HEK293 (cell line): ENCODE measurements around the gene WAC.

Source experiments
- CTCF ChIA-PET: fragments of 350-600 bp; formaldehyde crosslinking; extraction: SDS; loops from one replicate; lab custom pipeline; 2021; ENCODE audit warnings: antibody characterized with exemption; lab: Yijun Ruan, JAX
- POLR2A ChIA-PET: fragments of 300-600 bp; formaldehyde crosslinking; extraction: SDS; loops from one replicate; lab custom pipeline; 2020; ENCODE audit warnings: antibody characterized with exemption, inconsistent platforms; lab: Yijun Ruan, JAX
- H3K27ac ChIP-seq: fragments of 200-500 bp; sonication (Bioruptor generic); 2 replicates; pipeline ENCODE4 v1.5.1; 2014; ENCODE audit warnings: low read depth, low read length, control low read depth, inconsistent platforms; ENCODE audit errors: extremely low read depth
- H3K36me3 ChIP-seq, 2 experiments: fragments of 200-500 bp in 1 of 2; sonication (Bioruptor generic) in 1 of 2; 1 replicate in 1 of 2; 2 replicates in 1 of 2; pipeline ENCODE4 v1.5.1; 2014 to 2017; ENCODE audit warnings: inconsistent platforms in 2 of 2, low read length in 2 of 2; ENCODE audit not compliant: control insufficient read depth in 2 of 2, insufficient read depth in 1 of 2
- H3K4me1 ChIP-seq: fragments of 200-500 bp; sonication (Bioruptor generic); 2 replicates; pipeline ENCODE4 v1.5.1; 2014; ENCODE audit warnings: mild to moderate bottlenecking, low read length, inconsistent platforms; ENCODE audit not compliant: control insufficient read depth, insufficient read depth
- H3K4me3 ChIP-seq: 2 replicates; pipeline ENCODE4 v1.5.1; 2011; ENCODE audit warnings: low read depth, mild to moderate bottlenecking, control low read depth, low read length, moderate library complexity
- H3K9me3 ChIP-seq: fragments of 200-500 bp; sonication (Bioruptor generic); 2 replicates; pipeline ENCODE4 v1.5.1; 2014; ENCODE audit warnings: low read depth, low read length, inconsistent platforms; ENCODE audit not compliant: control insufficient read depth, insufficient read depth
- ZBTB7A ChIP-seq: fragments of 450-650 bp; formaldehyde crosslinking; IDR thresholded peaks from 2 replicates; pipeline ENCODE4 v1.5.1; 2016; ENCODE audit warnings: low read depth, missing biosample characterization, missing genetic modification characterization
- ZBTB8A ChIP-seq: fragments of 450-650 bp; formaldehyde crosslinking; IDR thresholded peaks from 2 replicates; pipeline ENCODE4 v1.5.1; 2016; ENCODE audit warnings: missing biosample characterization, missing genetic modification characterization
- ZNF121 ChIP-seq: fragments of 450-650 bp; formaldehyde crosslinking; IDR thresholded peaks from 2 replicates; pipeline ENCODE4 v1.5.1; 2016; ENCODE audit warnings: missing biosample characterization, missing genetic modification characterization
- ZNF155 ChIP-seq: fragments of 450-650 bp; formaldehyde crosslinking; IDR thresholded peaks from 2 replicates; pipeline ENCODE4 v1.5.1; 2016; ENCODE audit warnings: missing biosample characterization, missing genetic modification characterization
- ZNF248 ChIP-seq: fragments of 450-650 bp; formaldehyde crosslinking; IDR thresholded peaks from 2 replicates; pipeline ENCODE4 v1.5.1; 2017; ENCODE audit warnings: missing biosample characterization, missing genetic modification characterization
- ZNF292 ChIP-seq: fragments of 450-650 bp; formaldehyde crosslinking; IDR thresholded peaks from 2 replicates; pipeline ENCODE4 v1.5.1; 2016; ENCODE audit warnings: low read depth, missing biosample characterization, missing genetic modification characterization, borderline replicate concordance
- ZNF354C ChIP-seq: fragments of 450-650 bp; formaldehyde crosslinking; IDR thresholded peaks from 2 replicates; pipeline ENCODE4 v1.5.1; 2016; ENCODE audit warnings: missing biosample characterization, missing genetic modification characterization, low read depth, borderline replicate concordance
- ZNF366 ChIP-seq: fragments of 450-650 bp; formaldehyde crosslinking; conservative IDR thresholded peaks from 2 replicates; pipeline ENCODE4 v1.5.1; 2016; ENCODE audit warnings: missing biosample characterization, missing genetic modification characterization
- ZNF654 ChIP-seq: fragments of 450-650 bp; formaldehyde crosslinking; IDR thresholded peaks from 2 replicates; pipeline ENCODE4 v1.5.1; 2016; ENCODE audit warnings: low read depth, missing biosample characterization, missing genetic modification characterization
- ZNF660 ChIP-seq: fragments of 450-650 bp; IDR thresholded peaks from 2 replicates; pipeline ENCODE4 v1.5.1; 2018; ENCODE audit warnings: missing biosample characterization, mild to moderate bottlenecking, missing genetic modification characterization
- TF ChIP-seq, protein P1 (sequence below): fragments of 450-650 bp; formaldehyde crosslinking; IDR thresholded peaks from 2 replicates; pipeline ENCODE4 v1.5.1; 2017; ENCODE audit warnings: missing biosample characterization, missing genetic modification characterization
- TF ChIP-seq, protein P2 (sequence below): fragments of 450-650 bp; formaldehyde crosslinking; IDR thresholded peaks from 2 replicates; pipeline ENCODE4 v1.5.1; 2016; ENCODE audit warnings: missing biosample characterization, missing genetic modification characterization
- TF ChIP-seq, protein P3 (sequence below): fragments of 450-650 bp; formaldehyde crosslinking; IDR thresholded peaks from 2 replicates; pipeline ENCODE4 v1.5.1; 2016; ENCODE audit warnings: missing biosample characterization, missing genetic modification characterization

Gene WAC

DNA sequence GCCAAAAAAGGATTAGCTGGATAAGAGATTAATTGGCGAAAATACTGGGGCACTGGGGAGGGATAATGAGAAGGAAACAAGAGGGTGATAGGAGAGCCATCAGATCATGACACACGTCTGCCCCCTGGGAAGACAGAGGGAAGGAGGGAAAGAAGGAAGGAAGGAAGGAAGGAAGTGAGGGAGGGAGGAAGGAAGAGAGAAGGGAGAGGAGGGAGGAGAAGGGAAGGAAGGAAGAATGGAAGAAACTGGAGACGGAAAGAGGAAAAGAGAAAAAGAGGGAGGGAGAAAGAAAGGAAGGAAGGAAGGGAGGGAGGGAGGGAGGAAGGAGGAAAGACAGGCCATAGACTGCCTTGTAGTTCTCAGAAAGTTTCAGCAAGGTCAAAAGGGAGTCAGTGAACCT, 37.8 kb upstream of the WAC start:
- ChIA-PET POLR2A (no interaction called here), CTCF (no interaction called here)
- Histone ChIP-seq H3K9me3 (no peaks in the 10 kb centered on the region), H3K36me3 (no peaks in the 10 kb centered on the region), H3K27ac (no peak overlapping the region), H3K4me3 (no peak overlapping the region), H3K4me1 (no peaks in the 10 kb centered on the region)
- TF ChIP-seq ZNF654 (tag by site-specific recombination), result no peak
- TF ChIP-seq ZNF366 (tag by site-specific recombination), result peak; percentile 83

DNA sequence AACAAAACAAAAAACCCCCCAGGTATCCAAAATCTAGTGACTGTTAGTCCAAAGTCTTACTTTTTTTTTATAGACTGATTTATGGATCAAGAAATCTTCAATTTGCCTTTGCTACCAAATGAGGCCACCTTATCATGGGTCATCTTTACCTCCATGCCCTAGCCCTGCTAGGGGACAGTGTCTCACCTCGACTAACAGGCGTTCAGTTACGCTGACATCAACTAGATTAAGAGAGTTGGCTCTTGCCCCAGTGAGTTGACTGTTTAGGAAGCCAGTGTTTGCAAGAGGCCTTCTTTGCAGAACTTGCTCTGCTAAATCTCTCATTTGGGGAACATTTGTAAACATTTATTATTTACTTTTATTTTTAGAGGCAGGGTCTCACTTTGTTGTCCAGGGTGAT, 36.9 kb upstream of the WAC start:
- ChIA-PET CTCF (no interaction called here), POLR2A (no interaction called here)
- Histone ChIP-seq H3K4me1 (no peaks in the 10 kb centered on the region), H3K9me3 (no peaks in the 10 kb centered on the region), H3K27ac (no peak overlapping the region), H3K36me3 (no peaks in the 10 kb centered on the region), H3K4me3 (no peak overlapping the region)
- TF ChIP-seq, protein P1, sequence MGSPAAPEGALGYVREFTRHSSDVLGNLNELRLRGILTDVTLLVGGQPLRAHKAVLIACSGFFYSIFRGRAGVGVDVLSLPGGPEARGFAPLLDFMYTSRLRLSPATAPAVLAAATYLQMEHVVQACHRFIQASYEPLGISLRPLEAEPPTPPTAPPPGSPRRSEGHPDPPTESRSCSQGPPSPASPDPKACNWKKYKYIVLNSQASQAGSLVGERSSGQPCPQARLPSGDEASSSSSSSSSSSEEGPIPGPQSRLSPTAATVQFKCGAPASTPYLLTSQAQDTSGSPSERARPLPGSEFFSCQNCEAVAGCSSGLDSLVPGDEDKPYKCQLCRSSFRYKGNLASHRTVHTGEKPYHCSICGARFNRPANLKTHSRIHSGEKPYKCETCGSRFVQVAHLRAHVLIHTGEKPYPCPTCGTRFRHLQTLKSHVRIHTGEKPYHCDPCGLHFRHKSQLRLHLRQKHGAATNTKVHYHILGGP (tag by site-specific recombination), result no peak
- TF ChIP-seq ZNF121 (tag by site-specific recombination) (no peak), ZNF248 (tag by site-specific recombination) (no peak), ZNF354C (tag by site-specific recombination) (no peak), ZBTB7A (tag by site-specific recombination) (no peak), ZNF155 (tag by site-specific recombination) (no peak), ZNF660 (tag by site-specific recombination) (no peak), ZNF292 (tag by site-specific recombination) (no peak)
- TF ChIP-seq, protein P2, sequence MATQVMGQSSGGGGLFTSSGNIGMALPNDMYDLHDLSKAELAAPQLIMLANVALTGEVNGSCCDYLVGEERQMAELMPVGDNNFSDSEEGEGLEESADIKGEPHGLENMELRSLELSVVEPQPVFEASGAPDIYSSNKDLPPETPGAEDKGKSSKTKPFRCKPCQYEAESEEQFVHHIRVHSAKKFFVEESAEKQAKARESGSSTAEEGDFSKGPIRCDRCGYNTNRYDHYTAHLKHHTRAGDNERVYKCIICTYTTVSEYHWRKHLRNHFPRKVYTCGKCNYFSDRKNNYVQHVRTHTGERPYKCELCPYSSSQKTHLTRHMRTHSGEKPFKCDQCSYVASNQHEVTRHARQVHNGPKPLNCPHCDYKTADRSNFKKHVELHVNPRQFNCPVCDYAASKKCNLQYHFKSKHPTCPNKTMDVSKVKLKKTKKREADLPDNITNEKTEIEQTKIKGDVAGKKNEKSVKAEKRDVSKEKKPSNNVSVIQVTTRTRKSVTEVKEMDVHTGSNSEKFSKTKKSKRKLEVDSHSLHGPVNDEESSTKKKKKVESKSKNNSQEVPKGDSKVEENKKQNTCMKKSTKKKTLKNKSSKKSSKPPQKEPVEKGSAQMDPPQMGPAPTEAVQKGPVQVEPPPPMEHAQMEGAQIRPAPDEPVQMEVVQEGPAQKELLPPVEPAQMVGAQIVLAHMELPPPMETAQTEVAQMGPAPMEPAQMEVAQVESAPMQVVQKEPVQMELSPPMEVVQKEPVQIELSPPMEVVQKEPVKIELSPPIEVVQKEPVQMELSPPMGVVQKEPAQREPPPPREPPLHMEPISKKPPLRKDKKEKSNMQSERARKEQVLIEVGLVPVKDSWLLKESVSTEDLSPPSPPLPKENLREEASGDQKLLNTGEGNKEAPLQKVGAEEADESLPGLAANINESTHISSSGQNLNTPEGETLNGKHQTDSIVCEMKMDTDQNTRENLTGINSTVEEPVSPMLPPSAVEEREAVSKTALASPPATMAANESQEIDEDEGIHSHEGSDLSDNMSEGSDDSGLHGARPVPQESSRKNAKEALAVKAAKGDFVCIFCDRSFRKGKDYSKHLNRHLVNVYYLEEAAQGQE (tag by site-specific recombination), result no peak

DNA sequence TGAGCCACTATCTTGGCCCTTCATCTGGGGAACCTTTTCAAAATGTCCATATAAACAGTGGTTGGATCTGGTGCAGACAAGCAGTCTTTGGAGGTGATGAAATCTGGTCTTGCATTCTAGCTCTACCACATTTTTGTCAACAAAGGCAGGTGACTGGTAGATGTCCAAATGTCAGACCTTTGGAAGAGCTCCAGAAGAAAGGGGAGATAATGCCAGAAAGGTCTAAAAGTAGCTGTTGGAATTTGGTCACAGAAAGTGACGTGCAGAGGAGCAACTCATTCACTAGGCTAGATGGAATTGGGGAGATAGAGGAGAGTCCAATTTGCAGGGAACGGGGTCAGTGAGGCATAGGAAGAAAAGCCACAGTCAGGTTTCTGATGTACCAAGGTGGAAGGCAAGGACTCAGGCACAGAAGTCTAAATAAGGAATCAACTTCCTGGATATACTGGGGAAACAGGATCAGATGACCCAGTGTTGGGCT, 36.4 kb upstream of the WAC start:
- ChIA-PET CTCF (no interaction called here), POLR2A (no interaction called here)
- no peak overlapping the region for H3K4me3 ChIP-seq
- H3K36me3 ChIP-seq, result no peaks in the 10 kb centered on the region
- TF ChIP-seq, protein P3, sequence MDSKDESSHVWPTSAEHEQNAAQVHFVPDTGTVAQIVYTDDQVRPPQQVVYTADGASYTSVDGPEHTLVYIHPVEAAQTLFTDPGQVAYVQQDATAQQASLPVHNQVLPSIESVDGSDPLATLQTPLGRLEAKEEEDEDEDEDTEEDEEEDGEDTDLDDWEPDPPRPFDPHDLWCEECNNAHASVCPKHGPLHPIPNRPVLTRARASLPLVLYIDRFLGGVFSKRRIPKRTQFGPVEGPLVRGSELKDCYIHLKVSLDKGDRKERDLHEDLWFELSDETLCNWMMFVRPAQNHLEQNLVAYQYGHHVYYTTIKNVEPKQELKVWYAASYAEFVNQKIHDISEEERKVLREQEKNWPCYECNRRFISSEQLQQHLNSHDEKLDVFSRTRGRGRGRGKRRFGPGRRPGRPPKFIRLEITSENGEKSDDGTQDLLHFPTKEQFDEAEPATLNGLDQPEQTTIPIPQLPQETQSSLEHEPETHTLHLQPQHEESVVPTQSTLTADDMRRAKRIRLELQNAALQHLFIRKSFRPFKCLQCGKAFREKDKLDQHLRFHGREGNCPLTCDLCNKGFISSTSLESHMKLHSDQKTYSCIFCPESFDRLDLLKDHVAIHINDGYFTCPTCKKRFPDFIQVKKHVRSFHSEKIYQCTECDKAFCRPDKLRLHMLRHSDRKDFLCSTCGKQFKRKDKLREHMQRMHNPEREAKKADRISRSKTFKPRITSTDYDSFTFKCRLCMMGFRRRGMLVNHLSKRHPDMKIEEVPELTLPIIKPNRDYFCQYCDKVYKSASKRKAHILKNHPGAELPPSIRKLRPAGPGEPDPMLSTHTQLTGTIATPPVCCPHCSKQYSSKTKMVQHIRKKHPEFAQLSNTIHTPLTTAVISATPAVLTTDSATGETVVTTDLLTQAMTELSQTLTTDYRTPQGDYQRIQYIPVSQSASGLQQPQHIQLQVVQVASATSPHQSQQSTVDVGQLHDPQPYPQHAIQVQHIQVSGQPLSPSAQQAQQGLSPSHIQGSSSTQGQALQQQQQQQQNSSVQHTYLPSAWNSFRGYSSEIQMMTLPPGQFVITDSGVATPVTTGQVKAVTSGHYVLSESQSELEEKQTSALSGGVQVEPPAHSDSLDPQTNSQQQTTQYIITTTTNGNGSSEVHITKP, result peak; percentile 72
- TF ChIP-seq ZBTB8A (tag by site-specific recombination), result no peak
- H3K4me1 ChIP-seq, result no peaks in the 10 kb centered on the region
- H3K9me3 ChIP-seq, result no peaks in the 10 kb centered on the region
- no peak overlapping the region for H3K27ac ChIP-seq
